ENCODE measurements around the gene ISM1. TPM values are rescaled to one million over a fixed set of nuclear protein-coding genes. Genes with fewer than 3 reads are reported as not detected.

The ISM1 gene
- total and polyA plus RNA-seq, 2 experiments from 2014 or later: 0.15 to 0.63 TPM

GRCh38 chr20:13333793-13334192 lies 112.7 kb downstream of the ISM1 start:
- ATAC-seq: no peak
- H3K27ac ChIP-seq (ENCODE audit: low read depth): no peak overlapping the region
- H3K4me3 ChIP-seq: no peak overlapping the region

DNA sequence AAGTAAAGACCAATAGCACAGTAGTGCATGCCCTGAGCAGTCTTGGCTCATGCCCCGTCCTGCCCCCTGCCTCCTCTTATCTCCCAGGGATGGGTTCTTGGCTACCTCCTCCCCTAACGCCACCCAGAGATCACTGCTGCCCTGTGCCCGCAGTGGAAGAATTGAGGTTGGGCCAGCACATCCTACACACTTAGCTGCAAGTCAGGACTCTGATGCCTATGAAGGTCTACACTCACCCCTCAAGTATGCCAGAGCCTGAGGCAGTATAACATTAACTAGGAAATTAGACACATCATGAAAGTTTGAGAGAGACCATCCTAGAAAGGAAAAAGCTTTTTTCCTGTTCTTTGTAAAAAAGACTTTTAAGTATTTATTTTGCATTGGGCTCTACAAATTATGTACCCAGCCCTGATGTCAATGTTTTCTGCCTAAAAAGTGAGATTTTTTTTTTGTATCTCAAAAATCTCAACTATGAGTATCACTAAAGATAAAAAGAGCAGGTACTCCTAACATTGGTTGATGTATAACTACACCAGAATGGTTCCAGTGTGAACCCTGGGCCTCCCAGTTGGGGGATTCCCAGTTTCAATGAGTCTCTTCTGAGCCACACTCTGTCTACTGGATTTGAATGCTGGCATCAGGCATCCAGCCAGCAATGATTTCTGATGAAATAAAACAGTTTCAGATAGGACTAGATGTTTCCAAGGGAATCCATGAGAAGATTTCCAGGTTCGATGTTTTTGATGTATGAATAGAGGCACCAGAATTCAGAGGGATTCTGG lies 115.4 kb downstream of the ISM1 start:
- Histone ChIP-seq H3K9me2 (ENCODE audit: insufficient read depth) (peaks cover 25% of the 10 kb centered on the region), H3K4me1 (ENCODE audit: insufficient read depth) (no peaks in the 10 kb centered on the region), H3K4me2 (no peak overlapping the region), H3K4me3 (no peak overlapping the region), H3K79me2 (replicated peaks; ENCODE audit: insufficient read depth) (no peaks in the 10 kb centered on the region), H2AFZ (no peak overlapping the region), H3K27ac (ENCODE audit: low read depth) (no peak overlapping the region), H4K20me1 (replicated peaks; ENCODE audit: insufficient read depth) (no peaks in the 10 kb centered on the region), H3F3A (replicated peaks; ENCODE audit: low read depth) (no peaks in the 10 kb centered on the region), H3K27me3 (ENCODE audit: insufficient read depth) (no peaks in the 10 kb centered on the region), H3K36me3 (ENCODE audit: insufficient read depth) (no peaks in the 10 kb centered on the region)
- Mint-ChIP-seq H3K36me3 (ENCODE audit: low read depth) (no peaks in the 10 kb centered on the region), H3K27ac (no peak overlapping the region), H3K4me3 (no peak overlapping the region), H3K9me3 (no peaks in the 10 kb centered on the region), H3K27me3 (ENCODE audit: insufficient read depth, low read depth, poor library complexity) (no peaks in the 10 kb centered on the region), H3K4me1 (no peaks in the 10 kb centered on the region)
- DNase-seq (ENCODE audit: low spot score) (no peak), ATAC-seq (no peak)
- no peak for TF ChIP-seq ZNF462 (CRISPR knock-in tag; IDR thresholded peaks at IDR 0.05)
- no peak for TF ChIP-seq CREB1 (CRISPR knock-in tag; IDR thresholded peaks at IDR 0.05; ENCODE audit: low read depth)
- TF ChIP-seq, protein P1, sequence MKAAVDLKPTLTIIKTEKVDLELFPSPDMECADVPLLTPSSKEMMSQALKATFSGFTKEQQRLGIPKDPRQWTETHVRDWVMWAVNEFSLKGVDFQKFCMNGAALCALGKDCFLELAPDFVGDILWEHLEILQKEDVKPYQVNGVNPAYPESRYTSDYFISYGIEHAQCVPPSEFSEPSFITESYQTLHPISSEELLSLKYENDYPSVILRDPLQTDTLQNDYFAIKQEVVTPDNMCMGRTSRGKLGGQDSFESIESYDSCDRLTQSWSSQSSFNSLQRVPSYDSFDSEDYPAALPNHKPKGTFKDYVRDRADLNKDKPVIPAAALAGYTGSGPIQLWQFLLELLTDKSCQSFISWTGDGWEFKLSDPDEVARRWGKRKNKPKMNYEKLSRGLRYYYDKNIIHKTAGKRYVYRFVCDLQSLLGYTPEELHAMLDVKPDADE (IDR thresholded peaks at IDR 0.05): no peak
- TF ChIP-seq REST (IDR thresholded peaks at IDR 0.05; ENCODE audit: unreplicated experiment): no peak
- TF ChIP-seq ZNF331 (CRISPR knock-in tag; IDR thresholded peaks at IDR 0.05; ENCODE audit: low read depth): no peak
- TF ChIP-seq EZH2 (IDR thresholded peaks at IDR 0.05; ENCODE audit: low read depth, unreplicated experiment): no peak
- TF ChIP-seq JUNB (IDR thresholded peaks at IDR 0.05; ENCODE audit: unreplicated experiment): no peak
- TF ChIP-seq ZNF114 (CRISPR knock-in tag; IDR thresholded peaks at IDR 0.05): no peak
- TF ChIP-seq EZH2phosphoT487 (IDR thresholded peaks at IDR 0.05; ENCODE audit: unreplicated experiment): no peak
- no peak for TF ChIP-seq STAT1 (IDR thresholded peaks at IDR 0.05; ENCODE audit: unreplicated experiment)

More at GRCh38 chr20:13333793-13334192, 112.7 kb downstream of the ISM1 start:
- Histone ChIP-seq H3K79me2 (replicated peaks; ENCODE audit: insufficient read depth) (no peaks in the 10 kb centered on the region), H4K20me1 (replicated peaks; ENCODE audit: insufficient read depth) (no peaks in the 10 kb centered on the region), H3K4me2 (no peak overlapping the region), H3K36me3 (ENCODE audit: insufficient read depth) (no peaks in the 10 kb centered on the region), H3K9me2 (ENCODE audit: insufficient read depth) (peaks cover 19% of the 10 kb centered on the region), H2AFZ (no peak overlapping the region), H3K27me3 (ENCODE audit: insufficient read depth) (no peaks in the 10 kb centered on the region), H3F3A (replicated peaks; ENCODE audit: low read depth) (no peaks in the 10 kb centered on the region), H3K4me1 (ENCODE audit: insufficient read depth) (no peaks in the 10 kb centered on the region)
- Mint-ChIP-seq H3K9me3 (no peaks in the 10 kb centered on the region), H3K27me3 (ENCODE audit: insufficient read depth, low read depth, poor library complexity) (no peaks in the 10 kb centered on the region), H3K4me1 (no peaks in the 10 kb centered on the region), H3K27ac (no peak overlapping the region), H3K4me3 (no peak overlapping the region), H3K36me3 (ENCODE audit: low read depth) (no peaks in the 10 kb centered on the region)
- TF ChIP-seq JUNB (IDR thresholded peaks at IDR 0.05; ENCODE audit: unreplicated experiment): no peak
- no peak for TF ChIP-seq STAT1 (IDR thresholded peaks at IDR 0.05; ENCODE audit: unreplicated experiment)
- no peak for TF ChIP-seq POLR2AphosphoS5 (IDR thresholded peaks at IDR 0.05; ENCODE audit: low read depth)
- no peak for DNase-seq (ENCODE audit: low spot score)
